ENCODE results near the gene KIF19. TPM values are rescaled to one million over a fixed set of nuclear protein-coding genes. Genes with fewer than 3 reads are reported as not detected.

Gene KIF19
- total RNA-seq, 2 experiments from 2014 or later, result 0.11 to 0.18 TPM

DNA sequence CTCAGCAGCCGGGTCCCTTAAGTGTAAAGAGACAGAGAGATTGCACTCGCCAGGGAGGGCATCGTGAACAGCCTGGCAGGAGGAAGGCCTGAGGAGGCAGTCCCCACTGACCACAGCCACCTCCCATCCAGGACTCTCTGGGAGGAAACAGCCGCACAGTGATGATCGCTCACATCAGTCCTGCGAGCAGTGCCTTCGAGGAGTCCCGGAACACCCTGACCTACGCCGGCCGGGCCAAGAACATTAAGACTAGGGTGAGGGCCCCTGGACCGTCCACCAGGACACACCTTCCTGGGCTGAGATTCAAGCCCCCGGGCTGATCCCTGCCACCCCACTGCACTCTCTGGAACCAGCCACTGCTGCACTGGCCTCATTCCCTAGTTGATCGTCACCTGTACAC is 21.6 kb downstream of the KIF19 start:
- Mint-ChIP-seq H3K27ac (no peak overlapping the region), H3K9me3 (no peaks in the 10 kb centered on the region), H3K4me1 (ENCODE audit: low read depth) (no peaks in the 10 kb centered on the region), H3K27me3 (peaks cover 13% of the 10 kb centered on the region), H3K36me3 (ENCODE audit: low read depth) (no peaks in the 10 kb centered on the region), H3K4me3 (no peak overlapping the region)
- ATAC-seq (no peak), DNase-seq (no peak)
- POLR2A ChIA-PET, result interaction anchor here (0.6 kb wide), 1 partner anchor 128 kb away, joined by 3 read pairs; no protein-coding TSS in a partner anchor
- TF ChIP-seq, protein P1, sequence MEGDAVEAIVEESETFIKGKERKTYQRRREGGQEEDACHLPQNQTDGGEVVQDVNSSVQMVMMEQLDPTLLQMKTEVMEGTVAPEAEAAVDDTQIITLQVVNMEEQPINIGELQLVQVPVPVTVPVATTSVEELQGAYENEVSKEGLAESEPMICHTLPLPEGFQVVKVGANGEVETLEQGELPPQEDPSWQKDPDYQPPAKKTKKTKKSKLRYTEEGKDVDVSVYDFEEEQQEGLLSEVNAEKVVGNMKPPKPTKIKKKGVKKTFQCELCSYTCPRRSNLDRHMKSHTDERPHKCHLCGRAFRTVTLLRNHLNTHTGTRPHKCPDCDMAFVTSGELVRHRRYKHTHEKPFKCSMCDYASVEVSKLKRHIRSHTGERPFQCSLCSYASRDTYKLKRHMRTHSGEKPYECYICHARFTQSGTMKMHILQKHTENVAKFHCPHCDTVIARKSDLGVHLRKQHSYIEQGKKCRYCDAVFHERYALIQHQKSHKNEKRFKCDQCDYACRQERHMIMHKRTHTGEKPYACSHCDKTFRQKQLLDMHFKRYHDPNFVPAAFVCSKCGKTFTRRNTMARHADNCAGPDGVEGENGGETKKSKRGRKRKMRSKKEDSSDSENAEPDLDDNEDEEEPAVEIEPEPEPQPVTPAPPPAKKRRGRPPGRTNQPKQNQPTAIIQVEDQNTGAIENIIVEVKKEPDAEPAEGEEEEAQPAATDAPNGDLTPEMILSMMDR (IDR thresholded peaks at IDR 0.05), result no peak
- CTCF ChIA-PET, result interaction anchor here (0.9 to 1.6 kb wide), 3 partner anchors 10 to 46 kb away, joined by 3 to 6 read pairs (median 3); partner anchors contain the start of gene GPR142
- intact Hi-C loops (cut with micrococcal nuclease), result no loop called here

DNA sequence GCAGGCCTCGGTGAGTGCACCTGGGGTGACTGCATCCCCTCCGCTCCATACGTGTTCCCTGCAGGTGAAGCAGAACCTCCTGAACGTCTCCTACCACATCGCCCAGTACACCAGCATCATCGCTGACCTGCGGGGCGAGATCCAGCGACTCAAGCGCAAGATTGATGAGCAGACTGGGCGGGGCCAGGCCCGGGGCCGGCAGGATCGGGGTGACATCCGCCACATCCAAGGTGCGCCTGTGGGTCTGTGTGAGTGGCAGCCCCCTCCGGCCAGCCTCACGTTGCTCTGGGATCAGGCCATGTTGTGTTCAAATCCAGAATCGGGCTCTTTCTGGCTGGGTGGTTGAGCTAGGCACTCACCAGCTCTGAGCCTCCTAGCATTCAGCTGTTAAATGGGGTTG is 23.1 kb downstream of the KIF19 start:
- DNase-seq (no peak), ATAC-seq (no peak)
- TF ChIP-seq, protein P1 (IDR thresholded peaks at IDR 0.05), result no peak
- H3K27me3 Mint-ChIP-seq, result peaks cover 26% of the 10 kb centered on the region
- peaks cover 5% of the 10 kb centered on the region for H3K4me1 Mint-ChIP-seq (ENCODE audit: low read depth)
- intact Hi-C loops (cut with micrococcal nuclease), result no loop called here
- ChIA-PET POLR2A (no interaction called here), CTCF (interaction anchor here (1.5 to 2.3 kb wide), 3 partner anchors 11 to 46 kb away, joined by 3 to 13 read pairs (median 4); no protein-coding TSS in a partner anchor)
- H3K27ac Mint-ChIP-seq, result no peak overlapping the region
- H3K36me3 Mint-ChIP-seq (ENCODE audit: low read depth), result no peaks in the 10 kb centered on the region
- H3K9me3 Mint-ChIP-seq, result no peaks in the 10 kb centered on the region
- H3K4me3 Mint-ChIP-seq, result no peak overlapping the region

DNA sequence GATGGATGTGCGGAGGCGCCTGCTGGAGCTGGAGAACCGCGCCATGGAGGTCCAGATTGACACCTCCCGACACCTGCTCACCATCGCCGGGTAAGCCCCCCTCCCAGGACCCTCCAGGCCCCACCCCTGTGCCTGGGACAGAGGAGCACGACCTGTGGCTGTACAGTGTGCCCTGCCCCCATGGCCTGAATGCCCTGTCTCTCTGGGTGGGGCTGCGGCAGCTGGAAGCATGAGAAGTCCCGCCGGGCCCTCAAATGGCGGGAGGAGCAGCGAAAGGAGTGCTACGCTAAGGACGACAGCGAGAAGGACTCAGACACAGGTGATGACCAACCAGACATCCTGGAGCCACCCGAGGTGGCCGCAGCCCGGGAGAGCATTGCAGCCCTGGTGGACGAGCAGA is 24.5 kb downstream of the KIF19 start:
- no peak overlapping the region for H3K4me3 Mint-ChIP-seq
- POLR2A ChIA-PET, result no interaction called here
- H3K9me3 Mint-ChIP-seq, result no peaks in the 10 kb centered on the region
- CTCF ChIA-PET, result interaction anchor here (0.6 to 2.3 kb wide), 6 partner anchors 10 to 55 kb away, joined by 3 to 13 read pairs (median 3); no protein-coding TSS in a partner anchor
- H3K4me1 Mint-ChIP-seq (ENCODE audit: low read depth), result peaks cover 6% of the 10 kb centered on the region
- TF ChIP-seq, protein P1 (IDR thresholded peaks at IDR 0.05), result no peak
- ATAC-seq (no peak), DNase-seq (no peak)
- peaks cover 37% of the 10 kb centered on the region for H3K27me3 Mint-ChIP-seq
- H3K27ac Mint-ChIP-seq, result no peak overlapping the region
- no peaks in the 10 kb centered on the region for H3K36me3 Mint-ChIP-seq (ENCODE audit: low read depth)
- intact Hi-C loops (cut with micrococcal nuclease), result loop anchor here (5.0 to 10.0 kb wide), 2 partner anchors 48 to 136 kb away; partner anchors contain the start of gene TTYH2

DNA sequence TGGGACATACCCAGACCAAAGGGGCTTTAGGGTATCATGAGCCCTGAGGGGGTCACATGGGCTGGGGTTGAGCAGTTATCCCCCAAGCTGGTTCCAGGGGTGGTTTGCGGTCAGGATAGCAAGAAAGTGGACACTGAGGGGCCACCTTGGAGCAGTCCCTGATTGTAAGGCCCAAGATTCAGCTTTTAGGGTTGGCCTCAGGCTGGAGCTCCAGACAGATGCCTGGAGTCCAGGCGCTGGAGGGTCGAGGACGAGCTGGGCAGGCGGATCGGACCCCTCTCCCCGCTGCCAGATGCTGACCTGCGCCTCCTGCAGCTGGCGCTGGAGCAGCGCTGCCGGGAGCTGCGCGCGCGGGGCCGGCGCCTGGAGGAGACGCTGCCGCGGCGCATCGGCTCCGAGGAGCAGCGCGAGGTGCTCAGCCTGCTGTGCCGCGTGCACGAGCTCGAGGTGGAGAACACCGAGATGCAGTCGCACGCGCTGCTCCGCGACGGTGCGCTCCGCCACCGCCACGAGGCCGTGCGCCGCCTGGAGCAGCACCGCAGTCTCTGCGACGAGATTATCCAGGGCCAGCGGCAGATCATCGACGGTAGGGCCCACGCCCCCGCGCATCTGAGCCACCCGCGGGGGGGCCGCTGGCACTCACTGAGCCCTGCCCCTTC is 25.7 kb downstream of the KIF19 start:
- Mint-ChIP-seq H3K4me1 (ENCODE audit: low read depth) (peaks cover 6% of the 10 kb centered on the region), H3K27me3 (peaks cover 46% of the 10 kb centered on the region), H3K4me3 (no peak overlapping the region), H3K36me3 (ENCODE audit: low read depth) (no peaks in the 10 kb centered on the region), H3K27ac (no peak overlapping the region), H3K9me3 (no peaks in the 10 kb centered on the region)
- intact Hi-C loops (cut with micrococcal nuclease), result loop anchor here (5.0 to 10.0 kb wide), 2 partner anchors 49 to 137 kb away; partner anchors contain the start of gene TTYH2
- CTCF ChIA-PET, result interaction anchor here (1.0 to 2.6 kb wide), 6 partner anchors 12 to 99 kb away, joined by 3 to 34 read pairs (median 8); partner anchors contain the start of gene GPR142
- POLR2A ChIA-PET, result no interaction called here
- TF ChIP-seq, protein P1 (IDR thresholded peaks at IDR 0.05), result no peak
- DNase-seq (peak; percentile 11), ATAC-seq (peak; percentile 32)
